ENCODE results near the gene LYSMD2. TPM values are rescaled to one million over a fixed set of nuclear protein-coding genes. Genes with fewer than 3 reads are reported as not detected.

The LYSMD2 gene
- total RNA-seq, 1 donor from 2014 or later = 0.78 TPM

DNA sequence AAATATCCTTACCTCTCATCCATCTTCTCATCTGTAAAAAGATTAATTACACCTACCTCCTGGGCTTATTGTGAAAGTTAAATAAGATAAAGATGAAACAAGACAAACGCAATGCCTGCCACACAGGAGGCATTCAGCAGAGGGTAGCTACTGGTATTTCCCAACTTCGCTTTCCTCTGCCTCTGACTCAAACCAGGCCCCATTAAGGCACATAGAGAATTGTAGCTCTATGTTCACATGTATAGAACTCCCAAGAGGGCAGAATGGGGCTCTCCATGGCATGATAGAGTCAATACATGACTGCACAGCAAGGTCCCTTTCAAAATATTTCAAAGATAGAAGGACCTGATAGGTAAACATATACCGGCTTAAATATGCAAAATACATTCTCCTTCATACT, 1.4 kb downstream of the LYSMD2 start:
- H3K9me3 Mint-ChIP-seq (ENCODE audit: unreplicated experiment) = peaks cover 2% of the 10 kb centered on the region
- H3K36me3 Mint-ChIP-seq (ENCODE audit: unreplicated experiment) = no peaks in the 10 kb centered on the region
- TF ChIP-seq, protein P1, sequence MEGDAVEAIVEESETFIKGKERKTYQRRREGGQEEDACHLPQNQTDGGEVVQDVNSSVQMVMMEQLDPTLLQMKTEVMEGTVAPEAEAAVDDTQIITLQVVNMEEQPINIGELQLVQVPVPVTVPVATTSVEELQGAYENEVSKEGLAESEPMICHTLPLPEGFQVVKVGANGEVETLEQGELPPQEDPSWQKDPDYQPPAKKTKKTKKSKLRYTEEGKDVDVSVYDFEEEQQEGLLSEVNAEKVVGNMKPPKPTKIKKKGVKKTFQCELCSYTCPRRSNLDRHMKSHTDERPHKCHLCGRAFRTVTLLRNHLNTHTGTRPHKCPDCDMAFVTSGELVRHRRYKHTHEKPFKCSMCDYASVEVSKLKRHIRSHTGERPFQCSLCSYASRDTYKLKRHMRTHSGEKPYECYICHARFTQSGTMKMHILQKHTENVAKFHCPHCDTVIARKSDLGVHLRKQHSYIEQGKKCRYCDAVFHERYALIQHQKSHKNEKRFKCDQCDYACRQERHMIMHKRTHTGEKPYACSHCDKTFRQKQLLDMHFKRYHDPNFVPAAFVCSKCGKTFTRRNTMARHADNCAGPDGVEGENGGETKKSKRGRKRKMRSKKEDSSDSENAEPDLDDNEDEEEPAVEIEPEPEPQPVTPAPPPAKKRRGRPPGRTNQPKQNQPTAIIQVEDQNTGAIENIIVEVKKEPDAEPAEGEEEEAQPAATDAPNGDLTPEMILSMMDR (IDR thresholded peaks at IDR 0.05; ENCODE audit: partially characterized antibody, unreplicated experiment) = no peak
- peaks cover 9% of the 10 kb centered on the region for H3K27me3 Mint-ChIP-seq (ENCODE audit: unreplicated experiment)
- no peak for DNase-seq
- H3K4me3 Mint-ChIP-seq (ENCODE audit: unreplicated experiment) = no peak overlapping the region
- H3K27ac Mint-ChIP-seq (ENCODE audit: unreplicated experiment) = no peak overlapping the region
- peaks cover 9% of the 10 kb centered on the region for H3K4me1 Mint-ChIP-seq (ENCODE audit: low read depth, unreplicated experiment)

DNA sequence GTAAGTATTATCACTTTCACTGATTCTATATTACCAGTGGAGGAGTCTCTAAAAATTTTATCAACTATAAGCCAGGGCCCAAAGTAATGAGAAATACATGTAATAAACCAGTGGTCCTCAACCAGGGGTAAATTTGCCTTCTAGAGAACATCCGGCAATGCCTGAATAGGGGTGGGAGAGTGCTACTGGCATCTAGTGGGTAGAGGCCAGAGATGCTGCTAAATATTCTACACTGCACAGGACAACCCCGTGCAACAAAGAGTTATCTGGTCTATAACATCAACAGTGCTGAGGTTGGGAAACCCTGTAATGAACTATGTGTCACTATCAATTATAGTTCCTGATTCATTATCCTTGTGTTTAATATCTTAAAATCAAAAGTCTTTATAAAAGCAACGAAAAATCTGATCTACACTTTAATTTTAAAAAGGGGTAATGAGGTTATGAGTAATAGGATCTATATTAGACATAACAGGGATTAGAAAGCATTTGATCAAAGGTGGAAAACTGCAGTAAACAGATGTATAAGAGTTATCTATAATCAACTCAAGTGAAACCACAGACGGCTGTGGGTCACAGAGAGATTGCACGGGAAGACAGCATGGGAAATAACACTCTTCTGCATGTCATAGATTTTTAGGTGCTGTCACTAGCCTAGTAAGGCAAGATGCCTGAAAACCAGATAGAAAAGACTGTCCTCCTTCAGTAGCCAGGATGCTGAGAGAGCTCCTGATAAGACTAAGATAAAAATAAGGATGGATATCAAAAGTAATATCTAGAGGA, 2.0 kb downstream of the LYSMD2 start:
- TF ChIP-seq, protein P1 (IDR thresholded peaks at IDR 0.05; ENCODE audit: partially characterized antibody, unreplicated experiment) = no peak
- Mint-ChIP-seq H3K4me1 (ENCODE audit: low read depth, unreplicated experiment) (peaks cover 9% of the 10 kb centered on the region), H3K9me3 (ENCODE audit: unreplicated experiment) (peaks cover 2% of the 10 kb centered on the region), H3K27me3 (ENCODE audit: unreplicated experiment) (peaks cover 9% of the 10 kb centered on the region), H3K4me3 (ENCODE audit: unreplicated experiment) (no peak overlapping the region), H3K36me3 (ENCODE audit: unreplicated experiment) (no peaks in the 10 kb centered on the region), H3K27ac (ENCODE audit: unreplicated experiment) (no peak overlapping the region)
- DNase-seq = no peak

DNA sequence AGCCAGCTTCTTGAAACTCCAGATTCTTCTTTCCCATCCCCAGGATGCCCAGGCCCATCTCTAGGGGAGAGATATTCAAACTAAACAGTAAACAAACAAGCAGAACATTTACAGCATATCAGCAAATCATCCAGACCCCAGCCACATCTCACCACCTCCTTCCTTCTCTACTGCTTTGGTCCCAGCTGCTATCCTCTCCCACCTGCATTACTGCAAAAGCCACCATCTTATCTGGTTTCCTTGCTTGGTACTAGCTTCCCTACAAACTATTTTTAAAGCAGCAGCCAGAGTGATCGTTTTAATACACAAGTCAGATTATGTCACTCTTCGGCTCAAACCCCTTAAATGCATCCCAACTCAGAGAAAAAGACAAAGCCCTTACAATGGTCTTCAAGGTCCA, 4.8 kb downstream of the LYSMD2 start:
- H3K27ac Mint-ChIP-seq (ENCODE audit: unreplicated experiment) = no peak overlapping the region

DNA sequence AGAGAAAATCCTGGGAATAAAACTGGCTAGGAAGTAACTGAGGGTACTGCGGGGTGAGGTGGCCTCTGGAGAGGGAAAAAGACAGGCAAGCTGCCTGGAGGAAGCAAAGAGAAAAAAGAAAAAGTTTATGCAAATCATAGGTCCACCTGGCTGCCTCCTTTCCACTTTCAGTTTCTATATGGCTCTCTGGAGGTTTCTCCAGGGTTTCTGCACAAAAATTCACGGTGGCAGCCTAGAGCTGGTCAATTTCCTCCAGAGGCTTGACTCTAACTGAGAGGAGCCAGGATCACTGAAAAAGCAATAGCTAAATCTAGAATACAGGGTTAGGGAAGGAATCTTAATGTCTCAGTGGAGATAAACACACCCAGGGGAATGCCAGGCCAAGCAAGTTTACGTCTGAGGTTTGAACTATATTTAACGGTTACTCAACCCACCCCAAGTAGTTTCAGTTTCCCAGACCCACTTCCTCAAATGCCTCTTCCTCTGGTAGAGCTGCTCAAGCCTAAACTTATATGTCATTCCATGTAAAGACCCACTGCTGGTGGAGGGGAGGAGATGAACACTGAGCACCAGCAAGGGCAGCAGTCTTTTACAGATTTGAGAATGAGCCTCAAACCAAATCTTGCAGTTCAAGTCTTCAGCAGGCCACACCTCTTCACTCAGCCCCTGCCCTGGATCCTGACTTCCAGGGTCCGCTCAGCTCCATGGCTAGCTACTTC, 5.7 kb downstream of the LYSMD2 start:
- Mint-ChIP-seq H3K4me1 (ENCODE audit: low read depth, unreplicated experiment) (peaks cover 5% of the 10 kb centered on the region), H3K4me3 (ENCODE audit: unreplicated experiment) (no peak overlapping the region), H3K36me3 (ENCODE audit: unreplicated experiment) (no peaks in the 10 kb centered on the region), H3K27me3 (ENCODE audit: unreplicated experiment) (peaks cover 2% of the 10 kb centered on the region), H3K27ac (ENCODE audit: unreplicated experiment) (no peak overlapping the region), H3K9me3 (ENCODE audit: unreplicated experiment) (peaks cover 2% of the 10 kb centered on the region)
- TF ChIP-seq, protein P1 (IDR thresholded peaks at IDR 0.05; ENCODE audit: partially characterized antibody, unreplicated experiment) = no peak
- DNase-seq = no peak

More for the DNA sequence above, 4.8 kb downstream of the LYSMD2 start:
- DNase-seq = no peak
- Mint-ChIP-seq H3K4me1 (ENCODE audit: low read depth, unreplicated experiment) (peaks cover 3% of the 10 kb centered on the region), H3K27me3 (ENCODE audit: unreplicated experiment) (peaks cover 4% of the 10 kb centered on the region), H3K4me3 (ENCODE audit: unreplicated experiment) (no peak overlapping the region), H3K9me3 (ENCODE audit: unreplicated experiment) (peaks cover 2% of the 10 kb centered on the region), H3K36me3 (ENCODE audit: unreplicated experiment) (no peaks in the 10 kb centered on the region)
- TF ChIP-seq, protein P1 (IDR thresholded peaks at IDR 0.05; ENCODE audit: partially characterized antibody, unreplicated experiment) = no peak

Data from glutamatergic neuron (in vitro differentiated cells).